H1 (cell line): ENCODE data around the gene MGAT5B. TPM values are rescaled to one million over a fixed set of nuclear protein-coding genes. Genes with fewer than 3 reads are reported as not detected.

Source experiments
- GABPA ChIP-seq: IDR thresholded peaks from 2 replicates; pipeline ENCODE4 v1.6.1; 2011; ENCODE audit warnings: mild to moderate bottlenecking, low read length, moderate library complexity, borderline replicate concordance; ENCODE audit not compliant: insufficient read depth
- polyA plus RNA-seq, 7 experiments: library from polyadenylated mRNA; depleted of rRNA in 3 of 7; stranded (reverse) in 5 of 7; unstranded in 2 of 7; fragments of >200 nt in 5 of 7; fragments of 200-250 nt in 2 of 7; gene quantifications; 1 replicate in 5 of 7; 2 replicates in 1 of 7; 4 replicates in 1 of 7; pipeline versions ENCODE4 v1.2.1 to v1.2.3, GENCODE V29; 2011 to 2013; ENCODE audit warnings: missing spikeins in 2 of 7, mixed read lengths in 2 of 7
- total RNA-seq: library from RNA; stranded (reverse); fragmentation: NEBNext Ultra II Directional; extraction: Animal tissue kit (Norgen Biotek cat#: 25700); gene quantifications from 2 replicates; pipeline ENCODE4 v1.2.1, GENCODE V29; 2021

MGAT5B gene
- total and polyA plus RNA-seq, 2 of the 8 experiments (the other 6 are each of a cell fraction or from before 2014, with no cell fraction given) = 7.9 to 8.2 TPM

GRCh38 chr17:76929148-76929547, 60.9 kb downstream of the MGAT5B start (continued):
- no peak for TF ChIP-seq GABPA
